H1 (cell line): ENCODE results near the gene ZNF280C. TPM values are rescaled to one million over a fixed set of nuclear protein-coding genes. Genes with fewer than 3 reads are reported as not detected.

Source experiments
- CHD7 ChIP-seq: fragments of 300-600 bp; sonication (generic); IDR thresholded peaks from 2 replicates; pipeline ENCODE4 v1.7.1; 2012; ENCODE audit warnings: low read length, moderate library complexity, mild to moderate bottlenecking, inconsistent platforms; ENCODE audit not compliant: insufficient replicate concordance
- HDAC2 ChIP-seq, 2 experiments: fragments of 300-600 bp in 1 of 2; sonication (generic) in 1 of 2; IDR thresholded peaks; 2 replicates each; pipeline ENCODE4 v1.6.1; 2011 to 2012; ENCODE audit warnings: low read depth in 2 of 2, low read length in 2 of 2, mild to moderate bottlenecking in 2 of 2, moderate library complexity in 2 of 2, borderline replicate concordance in 1 of 2, inconsistent platforms in 1 of 2
- POU5F1 ChIP-seq: IDR thresholded peaks from 2 replicates; pipeline ENCODE4 v1.6.1; 2011; ENCODE audit warnings: low read depth, mild to moderate bottlenecking, low read length, moderate library complexity
- RNF2 ChIP-seq: fragments of 200-900, 300-1000 bp; sonication (generic); IDR thresholded peaks from 2 replicates; pipeline ENCODE4 v1.7.1; 2016; ENCODE audit warnings: borderline replicate concordance, low read depth, mild to moderate bottlenecking, antibody characterized with exemption, low read length; ENCODE audit not compliant: poor library complexity, severe bottlenecking; ENCODE audit errors: missing control alignments
- SP2 ChIP-seq: IDR thresholded peaks from 2 replicates; pipeline ENCODE4 v1.6.1; 2012; ENCODE audit warnings: mild to moderate bottlenecking, low read length, inconsistent platforms
- polyA plus RNA-seq, 7 experiments: library from polyadenylated mRNA; depleted of rRNA in 3 of 7; stranded (reverse) in 5 of 7; unstranded in 2 of 7; fragments of >200 nt in 5 of 7; fragments of 200-250 nt in 2 of 7; gene quantifications; 1 replicate in 5 of 7; 2 replicates in 1 of 7; 4 replicates in 1 of 7; pipeline versions ENCODE4 v1.2.1 to v1.2.3, GENCODE V29; 2011 to 2013; ENCODE audit warnings: missing spikeins in 2 of 7, mixed read lengths in 2 of 7
- total RNA-seq: library from RNA; stranded (reverse); fragmentation: NEBNext Ultra II Directional; extraction: Animal tissue kit (Norgen Biotek cat#: 25700); gene quantifications from 2 replicates; pipeline ENCODE4 v1.2.1, GENCODE V29; 2021

Gene ZNF280C
- total and polyA plus RNA-seq, 2 of the 8 experiments (the other 6 are each of a cell fraction or from before 2014, with no cell fraction given): 8.4 to 13.4 TPM

GRCh38 chrX:130285710-130286109 is 17.0 kb upstream of the ZNF280C start (continued):
- TF ChIP-seq RNF2: no peak
- no peak for TF ChIP-seq SP2
- no peak for TF ChIP-seq HDAC2 (IDR thresholded peaks at IDR 0.05; ENCODE audit: borderline replicate concordance in 1 of 2, low read depth in 2 of 2, low read length in 2 of 2)
- no peak for TF ChIP-seq POU5F1
- no peak for TF ChIP-seq CHD7
